GM18951 (cell line): ENCODE results near the gene DPY19L2.
"Not testable (repeated sequence)": the region's sequence is repeated elsewhere in the genome, so short reads cannot be mapped to it uniquely, and the experiment has no call there.

ENCODE experiments used
- POLR2A ChIP-seq: IDR thresholded peaks from 4 replicates; pipeline ENCODE4 v1.6.1; 2011; ENCODE audit warnings: mild to moderate bottlenecking; ENCODE audit not compliant: insufficient read length, insufficient read depth; ENCODE audit errors: extremely low read depth
- in situ Hi-C: fragments of 300-500 bp; cut with MboI; formaldehyde crosslinking; loops from one replicate; pipeline ENCODE4 v1.12.0; 2022; ENCODE audit warnings: low sequenced_read_pairs, mixed read lengths, inconsistent platforms; ENCODE audit not compliant: unreplicated experiment

Gene DPY19L2

DNA sequence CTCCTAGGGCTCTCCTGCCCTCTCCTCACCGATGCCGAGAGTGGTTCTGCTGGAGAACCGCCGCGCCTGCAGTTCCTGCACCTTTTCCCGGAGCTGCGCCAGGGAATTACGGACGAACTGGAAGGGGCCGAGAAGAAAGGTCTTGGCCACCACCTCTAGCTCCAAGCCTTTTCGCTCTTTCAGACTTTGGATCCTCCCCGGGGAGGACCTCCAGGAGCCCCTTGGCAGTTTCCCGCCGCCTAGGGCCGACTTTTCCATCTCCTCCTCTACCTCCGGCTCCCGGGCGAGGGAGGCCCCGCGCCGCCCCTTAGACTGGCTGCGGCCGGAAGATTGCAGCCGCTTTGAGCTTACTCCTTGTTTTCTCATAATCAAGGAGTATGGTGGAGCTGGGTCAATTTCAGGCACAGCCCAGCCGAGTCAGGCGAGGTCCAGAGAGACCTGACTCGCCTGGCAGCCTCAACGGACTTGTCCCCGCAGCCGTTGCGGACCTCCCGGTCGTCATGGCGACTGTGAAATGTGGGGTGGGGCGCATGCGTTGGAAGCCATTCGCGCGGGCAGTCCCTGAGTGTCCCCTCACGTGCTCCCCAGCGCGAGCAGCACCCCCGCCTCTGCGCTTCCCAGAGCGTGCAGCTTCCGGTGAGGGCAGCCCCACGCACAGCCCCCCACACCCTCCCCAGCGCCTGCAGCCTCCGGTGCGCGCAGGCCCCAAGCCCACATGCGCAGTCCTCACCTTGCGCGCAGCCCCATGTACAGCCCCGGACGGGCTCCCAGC lies at the start of gene DPY19L2:
Gene DPY19L2 (minus strand): TSS at position 466 of the 772 bp plus-strand sequence. CDS start 100 bp downstream, at position 366.
- in situ Hi-C loops: no loop called here
- TF ChIP-seq POLR2A: no peak

DNA sequence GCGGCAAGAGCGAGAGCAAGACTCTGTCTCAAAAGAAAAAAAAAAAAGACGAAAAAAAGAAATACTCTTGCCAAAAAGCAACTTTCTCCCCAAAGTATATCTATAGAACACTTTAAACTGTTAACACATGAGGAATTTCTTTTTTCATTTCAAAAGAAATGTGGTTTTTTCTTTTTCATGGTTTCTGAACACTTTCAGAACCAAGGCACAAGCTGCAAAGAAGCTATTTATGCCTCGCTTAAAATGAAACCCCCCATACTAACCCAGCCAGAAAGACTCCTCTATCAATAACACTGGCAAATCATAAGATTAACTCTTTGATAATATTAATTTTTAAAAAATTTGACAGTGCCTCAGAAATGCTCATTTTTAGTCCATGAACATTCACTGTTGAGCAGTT lies 48.6 kb upstream of the DPY19L2 start:
- in situ Hi-C loops: not testable (repeated sequence)

GRCh38 chr12:63715107-63715625 lies 46.9 kb upstream of the DPY19L2 start:
- in situ Hi-C loops: not testable (repeated sequence)

GRCh38 chr12:63714409-63714808 lies 46.1 kb upstream of the DPY19L2 start:
- in situ Hi-C loops: not testable (repeated sequence)

GRCh38 chr12:63713681-63714075 lies 45.4 kb upstream of the DPY19L2 start:
- in situ Hi-C loops: not testable (repeated sequence)

- in situ Hi-C loops: not testable (repeated sequence)
Observed at GRCh38 chr12:63712979-63713680, 44.8 kb upstream of the DPY19L2 start.

DNA sequence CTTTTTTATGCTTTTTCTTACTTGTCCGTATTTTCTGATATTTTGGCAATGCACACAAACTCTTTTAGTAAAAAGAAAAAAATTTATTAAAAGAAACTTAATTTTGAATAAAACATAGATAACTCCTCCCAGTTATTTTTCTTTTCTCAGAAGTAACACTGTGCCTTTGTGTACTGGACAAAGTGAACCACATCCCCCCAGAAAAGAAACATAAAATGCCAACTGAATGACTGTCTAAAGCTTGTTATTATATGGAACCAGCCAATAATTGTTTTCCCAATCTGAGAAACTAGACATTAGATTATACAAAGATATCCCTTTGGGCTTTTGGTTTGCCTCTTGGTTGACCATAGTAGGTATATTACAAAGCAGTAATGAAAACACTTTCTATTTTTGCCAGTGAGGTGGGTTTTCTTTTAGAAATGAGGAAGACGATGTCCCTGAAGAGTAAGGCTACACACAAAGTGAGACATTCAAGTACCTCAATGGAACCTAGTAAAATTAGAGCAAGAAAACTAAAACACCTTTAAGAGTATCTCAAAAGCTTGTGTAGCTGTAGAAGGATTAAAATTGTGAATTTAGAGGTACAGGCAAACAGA lies 44.2 kb upstream of the DPY19L2 start:
- in situ Hi-C loops: not testable (repeated sequence)

GRCh38 chr12:63711339-63711738 lies 43.0 kb upstream of the DPY19L2 start:
- in situ Hi-C loops: not testable (repeated sequence)

GRCh38 chr12:63706336-63706735 lies 38.0 kb upstream of the DPY19L2 start:
- TF ChIP-seq POLR2A: no peak
- in situ Hi-C loops: no loop called here

- in situ Hi-C loops: loop anchor here (25.0 kb wide), 1 partner anchor 562 kb away; no protein-coding TSS in a partner anchor
Observed at GRCh38 chr12:63699678-63700382, 31.5 kb upstream of the DPY19L2 start.

DNA sequence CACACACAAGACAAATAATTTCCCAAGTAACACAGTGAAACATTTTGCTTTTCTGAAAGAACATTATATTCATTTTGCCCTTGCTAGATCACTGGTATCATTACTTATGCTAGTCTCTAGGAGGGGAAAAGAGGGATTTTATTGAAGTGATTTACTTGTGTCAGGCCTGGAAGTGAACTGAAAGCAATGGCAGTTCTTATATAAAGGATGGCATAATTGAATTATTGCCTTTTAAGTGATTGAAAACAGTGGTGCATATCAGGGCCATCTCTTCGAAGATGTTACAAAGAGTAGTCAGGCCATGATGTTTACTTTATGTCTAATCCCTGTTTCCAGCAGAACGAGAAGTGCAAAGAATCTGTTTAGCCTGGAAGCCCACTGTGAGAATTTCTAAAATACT lies 30.7 kb upstream of the DPY19L2 start:
- in situ Hi-C loops: loop anchor here (25.0 kb wide), 1 partner anchor 563 kb away; no protein-coding TSS in a partner anchor

DNA sequence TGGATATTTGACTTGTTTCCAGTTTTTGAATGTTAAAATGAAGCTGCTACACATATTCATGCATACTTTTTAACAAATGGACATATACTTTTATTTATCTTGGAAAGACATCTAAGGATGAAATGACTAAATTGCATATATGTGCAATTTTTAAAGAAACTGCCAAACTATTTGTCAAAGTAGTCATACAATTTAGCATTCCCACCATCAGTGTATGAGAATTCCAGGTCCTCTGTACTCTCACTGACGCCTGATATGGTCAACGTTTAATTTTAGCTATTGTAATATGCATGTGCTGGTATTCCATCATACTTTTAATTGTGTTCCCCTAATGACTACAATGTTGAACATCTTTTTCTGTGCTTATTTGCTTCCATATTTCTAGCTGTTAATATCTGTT lies 22.5 kb upstream of the DPY19L2 start:
- in situ Hi-C loops: loop anchor here (25.0 kb wide), 1 partner anchor 571 kb away; no protein-coding TSS in a partner anchor

- in situ Hi-C loops: loop anchor here (25.0 kb wide), 1 partner anchor 573 kb away; no protein-coding TSS in a partner anchor
Observed at GRCh38 chr12:63689141-63689540, 20.8 kb upstream of the DPY19L2 start.

- in situ Hi-C loops: loop anchor here (25.0 kb wide), 1 partner anchor 576 kb away; no protein-coding TSS in a partner anchor
Observed at GRCh38 chr12:63686623-63687022, 18.3 kb upstream of the DPY19L2 start.

- in situ Hi-C loops: loop anchor here (25.0 kb wide), 1 partner anchor 577 kb away; no protein-coding TSS in a partner anchor
Observed at GRCh38 chr12:63685789-63686188, 17.5 kb upstream of the DPY19L2 start.

DNA sequence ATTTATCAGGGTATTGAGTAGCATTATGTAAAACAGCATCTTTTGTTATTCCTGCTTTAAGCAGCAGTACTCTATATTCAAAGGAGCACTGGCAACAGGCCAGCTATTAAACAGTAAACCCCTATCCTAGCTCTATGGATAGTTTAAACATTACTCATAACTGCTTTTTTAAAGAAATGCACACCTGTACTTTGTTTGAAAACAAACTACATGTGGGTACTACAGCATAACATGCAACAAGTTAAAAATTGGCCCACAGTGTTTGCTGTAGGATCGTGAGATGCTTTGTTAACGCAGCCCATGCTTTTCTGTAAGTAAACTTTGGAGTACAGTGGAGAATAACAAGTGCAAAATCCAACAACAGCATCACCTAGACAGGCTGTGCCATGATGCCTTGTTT lies 14.3 kb upstream of the DPY19L2 start:
- in situ Hi-C loops: loop anchor here (25.0 kb wide), 1 partner anchor 580 kb away; no protein-coding TSS in a partner anchor

GRCh38 chr12:63680758-63681157 lies 12.5 kb upstream of the DPY19L2 start:
- in situ Hi-C loops: loop anchor here (25.0 kb wide), 1 partner anchor 582 kb away; no protein-coding TSS in a partner anchor

DNA sequence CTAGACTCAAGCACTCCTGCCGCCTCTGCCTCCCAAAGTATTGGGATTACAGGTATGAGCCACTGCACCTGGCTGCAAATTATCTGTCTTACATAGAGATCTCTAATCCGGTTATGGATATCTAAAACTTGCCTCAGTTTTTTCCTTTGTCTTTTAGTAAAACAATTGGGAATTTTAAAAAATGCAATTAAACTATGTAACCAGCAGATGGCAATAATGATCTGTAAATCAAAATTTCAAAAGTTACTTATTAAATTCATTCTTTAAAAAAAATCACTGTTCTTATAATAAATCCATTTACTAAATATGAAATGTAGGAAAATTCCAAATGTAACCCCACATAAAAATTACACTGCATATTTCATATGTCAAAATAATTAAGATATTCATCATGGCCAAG lies 4.3 kb upstream of the DPY19L2 start:
- in situ Hi-C loops: not testable (repeated sequence)

DNA sequence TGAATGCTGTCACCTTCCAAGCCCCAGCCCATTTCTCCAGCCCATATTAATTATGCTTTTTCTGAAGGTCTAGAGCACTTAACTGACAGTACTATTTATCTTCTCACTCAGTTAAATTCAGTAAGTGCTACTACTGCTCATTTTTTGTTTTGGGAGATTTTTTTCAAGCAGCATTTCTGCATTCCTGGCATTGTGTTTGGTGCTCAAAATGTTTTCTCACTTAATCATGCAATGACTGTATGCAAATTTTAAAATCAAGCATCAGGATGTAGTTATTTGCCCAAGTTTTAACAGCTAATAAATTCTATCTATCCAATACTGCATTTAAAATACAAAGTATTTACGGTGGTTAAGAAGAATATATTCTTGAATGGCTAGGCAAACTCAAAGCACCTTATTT lies 1.6 kb upstream of the DPY19L2 start:
- in situ Hi-C loops: not testable (repeated sequence)
